Lower lobe of right lung (tissue), 2 donors: ENCODE measurements around the gene CLEC11A. TPM values are rescaled to one million over a fixed set of nuclear protein-coding genes. Genes with fewer than 3 reads are reported as not detected.

Source experiments
- ATAC-seq, 2 donors: fragments of 200-7000 bp; cut with Tn5 transposase; one replicate each; pipeline ENCODE4 v1.9.1; 2020 to 2022; ENCODE audit warnings: mild to moderate bottlenecking in 2 of 2, moderate library complexity in 2 of 2
- DNase-seq: peaks from one replicate; pipeline ENCODE4 v3.0.0-alpha.2; 2020
- H3K27ac ChIP-seq: fragments of 200-600 bp; one replicate; pipeline ENCODE4 v1.8.0; 2022
- H3K27me3 ChIP-seq: fragments of 200-600 bp; one replicate; pipeline ENCODE4 v1.8.0; 2022; ENCODE audit warnings: low read depth
- H3K36me3 ChIP-seq: fragments of 200-600 bp; one replicate; pipeline ENCODE4 v1.8.0; 2022; ENCODE audit warnings: mild to moderate bottlenecking
- H3K4me1 ChIP-seq: fragments of 200-600 bp; one replicate; pipeline ENCODE4 v1.8.0; 2022
- H3K4me3 ChIP-seq: fragments of 200-600 bp; one replicate; pipeline ENCODE4 v1.8.0; 2022; ENCODE audit warnings: mild to moderate bottlenecking
- H3K9me3 ChIP-seq: fragments of 200-600 bp; one replicate; pipeline ENCODE4 v1.8.0; 2022
- CTCF ChIP-seq: fragments of 200-600 bp; IDR thresholded peaks from one replicate; pipeline ENCODE4 v1.8.0; 2022; ENCODE audit warnings: antibody characterized with exemption, mild to moderate bottlenecking
- intact Hi-C: fragments of 100-400 bp; cut with DNase I; formaldehyde crosslinking; loops from one replicate; pipeline ENCODE4 v1.11.0; 2022
- total RNA-seq: library from RNA; stranded (reverse); fragmentation: NEBNext Ultra II Directional; extraction: Animal tissue kit (Norgen Biotek cat#: 25700); gene quantifications from one replicate; pipeline ENCODE4 v1.2.1, GENCODE V29; 2021
- donor health status: DM: no; HTN: yes; CAD: no; lungs with severe emphysema.

CLEC11A gene
- total RNA-seq, 1 donor from 2014 or later: 9.8 TPM

DNA sequence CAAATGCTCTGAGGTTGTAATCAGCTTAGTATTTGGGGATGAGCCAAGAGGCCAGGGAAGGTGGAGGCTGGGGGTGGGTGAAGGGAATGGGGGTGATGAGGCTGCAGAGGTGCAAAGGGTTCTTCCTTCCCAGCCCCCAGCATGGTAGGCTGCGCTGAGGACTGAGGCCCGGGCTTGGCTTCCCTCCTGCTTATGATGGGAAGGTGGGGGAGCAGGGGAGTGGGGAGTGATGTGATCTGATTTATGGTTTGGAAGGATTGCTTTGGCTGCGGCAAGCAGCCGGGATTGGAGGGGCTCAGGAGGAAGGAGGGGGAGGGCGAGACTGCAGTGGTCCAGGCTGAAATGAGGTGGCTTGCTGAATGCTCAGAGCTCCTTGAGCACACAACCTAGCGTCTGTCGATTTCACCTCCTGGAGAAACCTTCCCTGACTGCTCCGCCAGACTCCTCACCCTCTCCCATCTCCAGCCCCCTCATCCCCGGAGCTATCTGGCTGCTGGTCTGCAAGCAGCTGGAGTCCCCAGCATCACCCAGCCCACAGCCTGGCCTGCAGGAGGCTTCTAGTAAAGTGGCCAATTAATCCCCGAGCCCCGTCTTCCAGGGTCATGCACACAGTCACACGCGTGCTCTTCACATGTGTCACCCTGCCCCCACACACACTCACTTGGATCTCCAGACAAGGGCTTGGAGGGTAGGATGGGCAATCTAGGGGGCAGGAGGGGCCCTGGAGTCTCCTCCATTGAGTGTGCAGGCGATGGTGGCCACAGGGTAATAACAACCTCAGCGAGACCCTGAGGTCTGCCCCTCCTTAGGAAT, 757 bp upstream of the CLEC11A start:
- Histone ChIP-seq H3K27me3 (peaks cover 61% of the 10 kb centered on the region), H3K4me1 (peaks cover 26% of the 10 kb centered on the region)

DNA sequence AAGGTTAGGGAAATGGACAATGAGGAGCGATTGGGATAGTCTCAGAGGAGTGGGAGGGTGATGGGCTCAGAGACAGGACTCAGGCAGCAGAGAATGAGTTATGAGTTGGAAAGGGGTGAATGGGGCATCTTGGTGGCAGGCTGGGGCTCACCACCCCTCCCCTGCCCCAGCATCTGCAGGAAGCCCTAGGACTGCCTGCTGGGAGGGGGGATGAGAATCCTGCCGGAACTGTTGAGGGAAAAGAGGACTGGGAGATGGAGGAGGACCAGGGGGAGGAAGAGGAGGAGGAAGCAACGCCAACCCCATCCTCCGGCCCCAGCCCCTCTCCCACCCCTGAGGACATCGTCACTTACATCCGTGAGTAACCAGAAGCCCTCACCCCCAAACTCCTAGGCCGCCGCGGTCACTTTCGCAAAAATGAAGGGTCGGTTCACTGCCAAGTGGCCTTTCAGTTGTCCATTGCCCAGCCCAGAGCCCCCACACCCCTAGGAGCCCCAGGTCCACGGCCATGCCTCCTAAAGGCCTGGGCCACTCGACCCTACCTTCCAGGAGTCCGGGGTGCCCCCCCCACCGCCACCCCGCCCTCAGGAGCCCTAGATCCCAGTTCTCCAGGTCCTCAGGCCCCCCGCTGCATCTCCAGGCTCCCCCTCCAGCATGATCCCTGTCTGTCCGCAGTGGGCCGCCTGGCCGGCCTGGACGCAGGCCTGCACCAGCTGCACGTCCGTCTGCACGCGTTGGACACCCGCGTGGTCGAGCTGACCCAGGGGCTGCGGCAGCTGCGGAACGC, 764 bp downstream of the CLEC11A start:
- Histone ChIP-seq H3K4me1 (peaks cover 30% of the 10 kb centered on the region), H3K9me3 (no peaks in the 10 kb centered on the region), H3K27ac (peak overlapping the region; percentile 36), H3K4me3 (peak overlapping the region; percentile 67), H3K36me3 (no peaks in the 10 kb centered on the region), H3K27me3 (peaks cover 47% of the 10 kb centered on the region)
- DNase-seq (no peak), ATAC-seq (no peak)
- TF ChIP-seq CTCF: no peak
- intact Hi-C loops: no loop called here

More for the DNA sequence above, 757 bp upstream of the CLEC11A start:
- peak overlapping the region; percentile 36 for H3K27ac ChIP-seq
- no peak for ATAC-seq
- no peak for DNase-seq
- intact Hi-C loops: no loop called here
- no peaks in the 10 kb centered on the region for H3K36me3 ChIP-seq
- H3K4me3 ChIP-seq: peak overlapping the region; percentile 67
- no peaks in the 10 kb centered on the region for H3K9me3 ChIP-seq
- no peak for TF ChIP-seq CTCF

GRCh38 chr19:50724522-50725217, 1.5 kb downstream of the CLEC11A start:
- Histone ChIP-seq H3K4me1 (peaks cover 28% of the 10 kb centered on the region), H3K27ac (peak overlapping the region; percentile 69), H3K36me3 (no peaks in the 10 kb centered on the region), H3K4me3 (peak overlapping the region; percentile 67), H3K9me3 (no peaks in the 10 kb centered on the region), H3K27me3 (peaks cover 44% of the 10 kb centered on the region)
- ATAC-seq (peak; percentile 96 to 98), DNase-seq (peak; percentile 99)
- TF ChIP-seq CTCF: peak; percentile 66
- intact Hi-C loops: no loop called here

DNA sequence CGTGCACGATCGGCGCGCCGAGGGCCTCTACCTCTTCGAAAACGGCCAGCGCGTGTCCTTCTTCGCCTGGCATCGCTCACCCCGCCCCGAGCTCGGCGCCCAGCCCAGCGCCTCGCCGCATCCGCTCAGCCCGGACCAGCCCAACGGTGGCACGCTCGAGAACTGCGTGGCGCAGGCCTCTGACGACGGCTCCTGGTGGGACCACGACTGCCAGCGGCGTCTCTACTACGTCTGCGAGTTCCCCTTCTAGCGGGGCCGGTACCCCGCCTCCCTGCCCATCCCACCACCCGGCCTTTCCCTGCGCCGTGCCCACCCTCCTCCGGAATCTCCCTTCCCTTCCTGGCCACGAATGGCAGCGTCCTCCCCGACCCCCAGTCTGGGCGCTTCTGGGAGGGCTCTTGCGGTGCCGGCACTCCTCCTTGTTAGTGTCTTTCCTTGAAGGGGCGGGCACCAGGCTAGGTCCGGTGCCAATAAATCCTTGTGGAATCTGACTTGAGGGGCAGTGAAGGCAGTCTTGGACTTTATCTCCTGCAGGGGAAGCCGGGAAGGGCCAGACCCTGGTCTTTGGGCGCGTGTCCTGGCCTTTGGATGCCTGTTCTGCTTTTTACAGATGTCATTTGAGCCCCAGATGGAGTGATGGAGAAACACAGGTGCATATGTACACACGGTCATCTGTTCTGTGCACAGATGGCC, 2.2 kb downstream of the CLEC11A start:
- Histone ChIP-seq H3K9me3 (no peaks in the 10 kb centered on the region), H3K36me3 (no peaks in the 10 kb centered on the region), H3K4me3 (peak overlapping the region; percentile 67), H3K4me1 (peaks cover 28% of the 10 kb centered on the region), H3K27ac (peak overlapping the region; percentile 69), H3K27me3 (peaks cover 44% of the 10 kb centered on the region)
- DNase-seq (no peak), ATAC-seq (peak; percentile 56 to 62)
- intact Hi-C loops: no loop called here
- no peak for TF ChIP-seq CTCF

- Histone ChIP-seq H3K27ac (peak overlapping the region; percentile 69), H3K36me3 (no peaks in the 10 kb centered on the region), H3K4me1 (peaks cover 28% of the 10 kb centered on the region), H3K4me3 (peak overlapping the region; percentile 67), H3K27me3 (peaks cover 41% of the 10 kb centered on the region), H3K9me3 (no peaks in the 10 kb centered on the region)
- TF ChIP-seq CTCF: no peak
- ATAC-seq (no peak), DNase-seq (no peak)
- intact Hi-C loops: no loop called here
Observed at GRCh38 chr19:50725911-50726230, 2.7 kb downstream of the CLEC11A start.
